ENCODE results near the gene SLC39A9.
"Not testable (repeated sequence)": the region's sequence is repeated elsewhere in the genome, so short reads cannot be mapped to it uniquely, and the experiment has no call there.

The SLC39A9 gene

GRCh38 chr14:69490219-69490918 is 91.9 kb downstream of the SLC39A9 start:
- Histone ChIP-seq H3K27me3 (ENCODE audit: insufficient read depth, insufficient read length) (peaks cover 29% of the 10 kb centered on the region), H3K9ac (ENCODE audit: insufficient read length, low read depth) (no peak overlapping the region), H3K9me3 (ENCODE audit: insufficient read depth, low read length) (no peaks in the 10 kb centered on the region), H3K36me3 (ENCODE audit: insufficient read depth, insufficient read length, low read length) (no peaks in the 10 kb centered on the region), H3K4me1 (ENCODE audit: insufficient read depth, insufficient read length) (peaks cover 4% of the 10 kb centered on the region), H3K4me3 (ENCODE audit: insufficient read length, low read depth) (no peak overlapping the region)
- DNase-seq (ENCODE audit: low read depth, low spot score), result no peak
- TF ChIP-seq YY1 (IDR thresholded peaks at IDR 0.05; ENCODE audit: insufficient read depth, insufficient read length), result no peak

- Histone ChIP-seq H3K4me3 (ENCODE audit: insufficient read length, low read depth) (no peak overlapping the region), H3K9me3 (ENCODE audit: insufficient read depth, low read length) (no peaks in the 10 kb centered on the region), H3K36me3 (ENCODE audit: insufficient read depth, insufficient read length, low read length) (no peaks in the 10 kb centered on the region), H3K27me3 (ENCODE audit: insufficient read depth, insufficient read length) (peaks cover 21% of the 10 kb centered on the region), H3K9ac (ENCODE audit: insufficient read length, low read depth) (no peak overlapping the region), H3K4me1 (ENCODE audit: insufficient read depth, insufficient read length) (peaks cover 4% of the 10 kb centered on the region)
- TF ChIP-seq ZNF274 (IDR thresholded peaks at IDR 0.05; ENCODE audit: low read depth, low read length), result no peak
- no peak for TF ChIP-seq SUZ12 (IDR thresholded peaks at IDR 0.05; ENCODE audit: extremely low read depth, insufficient read depth, insufficient read length)
- TF ChIP-seq YY1 (IDR thresholded peaks at IDR 0.05; ENCODE audit: insufficient read depth, insufficient read length), result no peak
- DNase-seq (ENCODE audit: low read depth, low spot score), result no peak
Measured at GRCh38 chr14:69491193-69491592, 92.7 kb downstream of the SLC39A9 start.

GRCh38 chr14:69493038-69493437 is 94.5 kb downstream of the SLC39A9 start:
- Histone ChIP-seq H3K4me1 (ENCODE audit: insufficient read depth, insufficient read length) (peaks cover 2% of the 10 kb centered on the region), H3K36me3 (ENCODE audit: insufficient read depth, insufficient read length, low read length) (no peaks in the 10 kb centered on the region), H3K27me3 (ENCODE audit: insufficient read depth, insufficient read length) (peaks cover 7% of the 10 kb centered on the region), H3K9ac (ENCODE audit: insufficient read length, low read depth) (no peak overlapping the region), H3K9me3 (ENCODE audit: insufficient read depth, low read length) (no peaks in the 10 kb centered on the region), H3K4me3 (ENCODE audit: insufficient read length, low read depth) (no peak overlapping the region)
- no peak for TF ChIP-seq ZNF274 (IDR thresholded peaks at IDR 0.05; ENCODE audit: low read depth, low read length)
- TF ChIP-seq YY1 (IDR thresholded peaks at IDR 0.05; ENCODE audit: insufficient read depth, insufficient read length), result no peak
- TF ChIP-seq SUZ12 (IDR thresholded peaks at IDR 0.05; ENCODE audit: extremely low read depth, insufficient read depth, insufficient read length), result no peak
- no peak for DNase-seq (ENCODE audit: low read depth, low spot score)

GRCh38 chr14:69493791-69494190 is 95.3 kb downstream of the SLC39A9 start:
- Histone ChIP-seq H3K9ac (ENCODE audit: insufficient read length, low read depth) (no peak overlapping the region), H3K36me3 (ENCODE audit: insufficient read depth, insufficient read length, low read length) (no peaks in the 10 kb centered on the region), H3K4me3 (ENCODE audit: insufficient read length, low read depth) (no peak overlapping the region), H3K4me1 (ENCODE audit: insufficient read depth, insufficient read length) (no peaks in the 10 kb centered on the region), H3K27me3 (ENCODE audit: insufficient read depth, insufficient read length) (peaks cover 3% of the 10 kb centered on the region), H3K9me3 (ENCODE audit: insufficient read depth, low read length) (no peaks in the 10 kb centered on the region)
- no peak for DNase-seq (ENCODE audit: low read depth, low spot score)
- no peak for TF ChIP-seq SUZ12 (IDR thresholded peaks at IDR 0.05; ENCODE audit: extremely low read depth, insufficient read depth, insufficient read length)
- TF ChIP-seq YY1 (IDR thresholded peaks at IDR 0.05; ENCODE audit: insufficient read depth, insufficient read length), result no peak
- TF ChIP-seq ZNF274 (IDR thresholded peaks at IDR 0.05; ENCODE audit: low read depth, low read length), result no peak

- Histone ChIP-seq H3K4me3 (ENCODE audit: insufficient read length, low read depth) (no peak overlapping the region), H3K9me3 (ENCODE audit: insufficient read depth, low read length) (no peaks in the 10 kb centered on the region), H3K36me3 (ENCODE audit: insufficient read depth, insufficient read length, low read length) (no peaks in the 10 kb centered on the region), H3K4me1 (ENCODE audit: insufficient read depth, insufficient read length) (peaks cover 3% of the 10 kb centered on the region), H3K9ac (ENCODE audit: insufficient read length, low read depth) (no peak overlapping the region), H3K27me3 (ENCODE audit: insufficient read depth, insufficient read length) (no peaks in the 10 kb centered on the region)
- DNase-seq (ENCODE audit: low read depth, low spot score), result no peak
- no peak for TF ChIP-seq ZNF274 (IDR thresholded peaks at IDR 0.05; ENCODE audit: low read depth, low read length)
- no peak for TF ChIP-seq SUZ12 (IDR thresholded peaks at IDR 0.05; ENCODE audit: extremely low read depth, insufficient read depth, insufficient read length)
Measured at GRCh38 chr14:69495341-69495921, 96.9 kb downstream of the SLC39A9 start.

- not testable (repeated sequence) for DNase-seq (ENCODE audit: low read depth, low spot score); H3K9ac ChIP-seq (ENCODE audit: insufficient read length, low read depth); H3K4me3 ChIP-seq (ENCODE audit: insufficient read length, low read depth); H3K9me3 ChIP-seq (ENCODE audit: insufficient read depth, low read length); H3K36me3 ChIP-seq (ENCODE audit: insufficient read depth, insufficient read length, low read length); H3K27me3 ChIP-seq (ENCODE audit: insufficient read depth, insufficient read length)
- H3K4me1 ChIP-seq (ENCODE audit: insufficient read depth, insufficient read length), result peaks cover 14% of the 10 kb centered on the region
Measured at GRCh38 chr14:69497866-69498265, 99.4 kb downstream of the SLC39A9 start.

- not testable (repeated sequence) for H3K27me3 ChIP-seq (ENCODE audit: insufficient read depth, insufficient read length); H3K9ac ChIP-seq (ENCODE audit: insufficient read length, low read depth); H3K9me3 ChIP-seq (ENCODE audit: insufficient read depth, low read length); H3K36me3 ChIP-seq (ENCODE audit: insufficient read depth, insufficient read length, low read length); H3K4me3 ChIP-seq (ENCODE audit: insufficient read length, low read depth); DNase-seq (ENCODE audit: low read depth, low spot score)
- peaks cover 15% of the 10 kb centered on the region for H3K4me1 ChIP-seq (ENCODE audit: insufficient read depth, insufficient read length)
Measured at GRCh38 chr14:69498286-69498685, 99.8 kb downstream of the SLC39A9 start.

GRCh38 chr14:69499436-69499835 is 100.9 kb downstream of the SLC39A9 start:
- Histone ChIP-seq H3K9ac (ENCODE audit: insufficient read length, low read depth) (no peak overlapping the region), H3K4me1 (ENCODE audit: insufficient read depth, insufficient read length) (peaks cover 15% of the 10 kb centered on the region), H3K9me3 (ENCODE audit: insufficient read depth, low read length) (no peaks in the 10 kb centered on the region), H3K4me3 (ENCODE audit: insufficient read length, low read depth) (no peak overlapping the region), H3K27me3 (ENCODE audit: insufficient read depth, insufficient read length) (peaks cover 9% of the 10 kb centered on the region), H3K36me3 (ENCODE audit: insufficient read depth, insufficient read length, low read length) (no peaks in the 10 kb centered on the region)
- no peak for DNase-seq (ENCODE audit: low read depth, low spot score)
- TF ChIP-seq YY1 (IDR thresholded peaks at IDR 0.05; ENCODE audit: insufficient read depth, insufficient read length), result no peak
- TF ChIP-seq SUZ12 (IDR thresholded peaks at IDR 0.05; ENCODE audit: extremely low read depth, insufficient read depth, insufficient read length), result no peak
